Left renal pelvis (tissue), 4 donors: ENCODE results near the gene ANXA11. TPM values are rescaled to one million over a fixed set of nuclear protein-coding genes. Genes with fewer than 3 reads are reported as not detected.
"Not testable (repeated sequence)": the region's sequence is repeated elsewhere in the genome, so short reads cannot be mapped to it uniquely, and the experiment has no call there.

Experiments
- DNase-seq, 4 donors: peaks; one replicate each; pipeline ENCODE4 v3.0.0-alpha.2; 2013; ENCODE audit warnings: low read depth in 4 of 4, low spot score in 3 of 4
- polyA plus RNA-seq, 4 donors: library from polyadenylated mRNA; unstranded; fragments of 120-200 nt; gene quantifications; one replicate each; pipeline ENCODE4 v1.2.1, GENCODE V29; 2013; ENCODE audit not compliant: insufficient read length in 4 of 4

ANXA11 gene
- polyA plus RNA-seq, 4 donors: 110 to 147 (median 140) TPM

- no peak for DNase-seq
These were observed 56.2 kb downstream of the ANXA11 start for GRCh38 chr10:80149123-80149522.

GRCh38 chr10:80148166-80148805 lies 57.1 kb downstream of the ANXA11 start:
- no peak for DNase-seq

- DNase-seq: no peak
These were observed 58.4 kb downstream of the ANXA11 start for GRCh38 chr10:80146918-80147317.

- DNase-seq: not testable (repeated sequence)
These were observed 59.7 kb downstream of the ANXA11 start for GRCh38 chr10:80145406-80146308.

- DNase-seq: no peak
These were observed 60.6 kb downstream of the ANXA11 start for GRCh38 chr10:80144696-80145131.

DNA sequence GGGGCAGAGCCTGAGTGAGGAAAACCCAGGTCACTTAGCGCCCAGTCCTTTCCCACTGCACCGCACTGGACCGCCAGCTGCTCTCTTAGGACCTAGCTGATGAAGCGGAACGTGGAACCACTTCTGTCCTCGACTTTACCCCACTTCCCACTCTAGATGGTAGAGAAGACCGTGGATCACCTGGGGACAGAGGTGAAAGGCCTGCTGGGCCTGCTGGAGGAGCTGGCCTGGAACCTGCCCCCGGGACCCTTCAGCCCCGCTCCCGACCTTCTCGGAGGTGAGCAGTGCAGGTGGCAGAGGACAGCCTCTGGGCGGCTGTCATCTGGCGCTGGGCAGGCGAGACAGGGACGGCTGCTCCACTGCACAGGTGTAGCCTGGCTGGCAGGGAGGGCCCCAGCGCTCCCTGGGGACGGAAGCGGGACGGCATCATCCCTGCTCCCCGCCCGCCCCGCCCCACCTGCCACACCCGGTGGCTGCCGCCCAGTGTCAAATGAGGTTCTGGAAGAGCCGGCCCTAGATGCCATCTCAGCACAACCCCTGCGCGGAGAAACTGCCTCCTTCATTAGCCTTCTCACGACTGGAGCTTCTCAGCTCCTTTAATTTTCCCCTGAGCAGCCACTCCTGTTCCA lies 61.2 kb downstream of the ANXA11 start:
- DNase-seq: no peak

- no peak for DNase-seq
These were observed 63.5 kb downstream of the ANXA11 start for GRCh38 chr10:80141696-80142460.

DNA sequence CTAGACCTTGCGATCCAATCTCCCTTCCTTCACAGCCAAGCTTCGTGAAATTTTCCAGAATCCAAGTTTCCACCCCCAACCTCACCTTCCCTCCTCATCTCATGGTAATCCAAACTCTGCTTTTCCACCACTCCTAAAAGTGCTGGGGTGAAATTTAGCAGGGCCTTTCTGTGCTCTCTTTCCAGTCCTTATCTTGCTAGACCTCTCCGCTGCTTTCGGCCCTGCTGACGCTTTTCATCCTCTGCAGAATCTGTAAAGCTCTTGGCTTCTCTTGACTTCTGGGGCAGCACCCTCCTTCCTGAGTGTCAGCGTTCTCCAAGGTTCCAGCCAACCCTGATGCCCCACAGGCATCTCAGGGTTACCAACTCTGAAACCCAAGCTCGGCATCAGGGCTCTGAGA lies 65.1 kb downstream of the ANXA11 start:
- no peak for DNase-seq

GRCh38 chr10:80139265-80139664 lies 66.1 kb downstream of the ANXA11 start:
- DNase-seq: no peak

DNA sequence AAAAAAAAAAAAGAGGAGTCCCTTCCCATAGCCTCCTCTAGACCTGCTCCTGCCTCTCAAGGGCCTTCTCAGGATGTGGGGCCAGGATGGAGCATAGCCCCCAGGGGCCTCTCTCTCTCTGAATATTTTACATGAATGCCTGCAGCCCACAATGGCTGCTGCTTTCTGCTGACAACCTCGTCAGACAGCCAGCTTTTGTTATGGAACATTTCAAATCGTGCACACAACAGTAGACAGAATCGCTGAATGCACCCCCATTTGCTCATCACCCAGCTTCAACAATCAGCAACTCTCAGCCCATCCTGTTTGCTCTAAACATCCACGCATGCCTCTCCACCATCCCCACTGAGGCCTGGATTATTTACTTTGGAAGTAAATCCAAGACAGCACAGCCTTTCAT lies 67.4 kb downstream of the ANXA11 start:
- no peak for DNase-seq

DNA sequence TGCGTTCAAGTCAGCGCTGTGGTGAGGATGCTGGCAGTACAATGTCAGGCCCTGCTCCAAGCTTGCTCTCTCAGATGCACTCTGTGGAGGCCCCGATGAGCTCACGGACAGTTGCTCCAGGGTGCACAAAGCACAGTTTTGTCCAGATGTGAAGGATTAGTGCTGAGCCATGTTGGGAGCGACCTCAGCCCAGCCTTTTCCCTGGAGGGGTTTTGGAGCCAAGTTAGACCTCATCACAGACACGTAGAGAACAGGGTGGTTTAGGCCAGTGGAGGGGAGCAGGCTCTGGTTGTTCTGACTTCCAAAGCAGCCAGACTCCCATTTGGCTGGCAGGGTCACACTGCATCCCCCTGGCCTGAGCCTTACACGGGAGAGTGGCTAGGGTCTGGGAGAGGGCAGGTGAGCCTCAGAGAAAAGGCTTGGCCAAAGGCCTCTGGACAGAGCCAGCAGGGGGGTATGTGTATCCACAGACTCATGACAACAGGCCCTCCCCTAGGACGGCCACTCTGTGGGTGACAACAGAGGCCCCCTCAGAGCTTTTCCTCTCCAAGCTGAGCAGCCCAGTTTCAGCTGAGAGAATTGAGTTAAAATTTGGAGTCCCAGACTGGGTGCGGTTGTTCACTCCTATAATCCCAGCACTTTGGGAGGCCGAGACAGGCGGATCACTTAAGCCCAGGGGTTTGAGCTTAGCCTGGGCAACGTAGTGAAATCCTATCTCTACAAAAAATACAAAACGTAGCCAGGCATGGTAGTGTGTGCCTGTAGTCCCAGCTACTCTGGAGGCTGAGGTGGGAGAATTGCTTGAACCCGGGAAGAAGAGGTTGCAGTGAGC lies 68.1 kb downstream of the ANXA11 start:
- DNase-seq: no peak

- no peak for DNase-seq
These were observed 69.2 kb downstream of the ANXA11 start for GRCh38 chr10:80136134-80136571.

DNA sequence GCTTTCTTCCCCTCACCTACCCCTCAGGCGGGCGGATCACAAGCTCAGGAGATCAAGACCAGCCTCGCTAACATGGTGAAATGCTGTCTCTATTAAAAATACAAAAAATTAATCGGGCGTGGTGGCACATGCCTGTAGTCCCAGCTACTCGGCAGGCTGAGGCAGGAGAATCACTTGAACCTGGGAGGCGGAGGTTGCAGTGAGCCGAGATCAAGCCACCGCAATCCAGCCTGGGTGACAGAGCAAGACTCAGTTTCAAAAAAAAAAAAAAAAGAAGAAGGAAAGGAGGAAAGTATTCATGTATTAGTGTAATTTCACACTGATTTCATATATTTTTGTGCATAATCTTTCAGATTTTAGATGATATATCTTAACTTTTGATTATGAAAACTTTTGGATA lies 71.7 kb downstream of the ANXA11 start:
- not testable (repeated sequence) for DNase-seq

GRCh38 chr10:80133206-80133605 lies 72.1 kb downstream of the ANXA11 start:
- DNase-seq: no peak

GRCh38 chr10:80132299-80133139 lies 72.8 kb downstream of the ANXA11 start, which contains the start of gene PLAC9:
TSS of gene PLAC9 (plus strand) at chr10:80132730. CDS start at chr10:80132763, 33 bp downstream.
- DNase-seq: no peak

DNA sequence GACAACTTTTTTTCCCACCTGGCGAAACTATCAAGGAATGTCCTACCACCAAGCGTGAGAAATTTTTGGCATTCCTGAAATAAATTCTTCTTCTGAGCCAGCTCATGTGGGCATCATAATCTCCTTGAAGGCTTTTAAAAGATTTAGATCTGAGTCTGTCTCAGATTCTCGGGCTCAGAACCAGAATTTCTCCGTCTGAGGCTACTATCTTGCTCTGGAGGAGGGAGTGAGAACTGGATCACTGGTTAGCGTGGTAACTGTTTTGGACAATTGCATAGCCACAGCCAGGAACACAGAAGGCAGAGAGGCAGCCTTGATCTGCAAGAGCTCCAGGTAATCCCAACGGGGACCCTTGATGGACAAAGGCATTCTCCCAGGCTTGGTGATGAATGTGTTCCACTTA lies 73.8 kb downstream of the ANXA11 start:
- DNase-seq: no peak

DNA sequence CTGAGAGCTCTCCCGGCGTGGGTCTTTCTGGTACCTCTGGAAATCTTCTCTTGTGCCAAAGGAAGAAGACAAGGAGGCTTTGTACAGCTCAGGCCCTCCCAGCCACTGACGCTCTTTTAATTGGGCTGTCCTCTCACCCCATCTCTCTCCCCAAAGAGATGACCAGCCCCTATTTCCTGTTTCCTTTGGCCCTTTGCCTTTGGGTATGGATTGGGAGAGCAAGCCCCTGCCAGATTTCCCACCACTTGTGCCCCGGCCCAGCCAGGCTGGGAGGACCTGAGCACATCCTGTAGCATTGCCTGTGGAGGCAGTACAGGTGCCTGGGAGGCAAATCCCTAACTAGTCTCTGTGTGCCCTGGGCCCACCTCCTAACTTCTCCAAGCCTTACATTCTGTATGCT lies 78.5 kb downstream of the ANXA11 start:
- DNase-seq: no peak

DNA sequence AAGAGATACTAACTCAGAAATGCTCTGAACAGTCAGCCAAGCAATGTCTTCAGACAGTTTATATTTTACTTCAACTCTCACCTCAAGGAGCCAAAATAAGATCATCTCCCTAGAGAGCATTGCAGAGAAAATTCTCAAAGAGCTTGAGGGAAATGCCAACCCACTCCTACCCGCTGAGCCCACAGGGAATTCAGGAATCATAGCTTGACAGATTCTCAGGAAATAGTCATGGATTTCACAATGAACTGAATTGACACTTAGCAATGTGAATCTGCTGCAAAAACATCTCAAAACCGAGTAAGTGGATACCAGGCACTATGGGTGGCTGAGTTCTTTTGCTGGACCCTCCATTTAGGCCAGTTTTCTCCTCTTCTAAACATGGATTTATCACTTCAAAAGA lies 82.6 kb downstream of the ANXA11 start:
- DNase-seq: no peak
